Stimulated activated CD4-positive, alpha-beta T cell treated with anti-CD3 and anti-CD28 coated beads, Interleukin-1b, Interleukin-23, amount 100 ng/mL, for 1 hour (primary cell): ENCODE data around the gene PDZK1IP1.
"Not testable (repeated sequence)": the region's sequence is repeated elsewhere in the genome, so short reads cannot be mapped to it uniquely, and the experiment has no call there.

Source experiments
- DNase-seq, 2 donors: peaks; one replicate each; pipeline ENCODE4 v3.0.0-alpha.2; 2020; ENCODE audit warnings: low read depth in 2 of 2

PDZK1IP1 gene

DNA sequence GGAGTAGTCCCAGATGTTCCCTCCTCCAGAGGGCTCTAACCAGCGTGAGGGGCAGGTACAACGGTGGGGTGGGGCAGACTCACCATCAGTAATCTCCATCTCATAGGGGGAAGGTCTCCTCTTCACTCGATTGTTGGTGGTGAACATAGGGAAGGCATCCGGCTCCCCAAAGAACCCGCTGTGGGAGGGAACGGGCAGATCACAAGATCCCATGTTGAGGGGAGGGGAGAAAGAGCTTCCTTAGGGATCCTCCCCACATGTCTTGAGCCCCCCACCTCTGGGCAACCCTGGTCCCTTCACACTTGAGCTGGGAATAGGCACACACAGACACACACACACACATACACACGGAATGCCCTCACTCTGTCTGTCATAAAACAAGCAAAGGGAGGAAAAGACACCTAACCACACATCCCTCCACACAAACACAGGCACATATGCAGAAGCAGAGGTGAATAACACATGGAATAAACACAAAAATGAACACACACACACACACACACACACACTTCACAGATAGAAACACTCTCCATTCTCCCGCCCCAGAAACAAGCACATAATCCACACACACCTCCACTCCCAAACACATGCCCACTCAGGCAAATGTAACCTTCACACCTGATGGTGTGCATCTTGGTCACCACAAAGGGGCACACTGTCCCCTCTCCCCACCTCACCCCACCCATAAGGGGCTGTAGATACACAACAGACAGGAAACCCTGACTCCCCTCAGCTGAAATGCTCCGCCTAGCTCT is 34.3 kb upstream of the PDZK1IP1 start:
- no peak for DNase-seq

DNA sequence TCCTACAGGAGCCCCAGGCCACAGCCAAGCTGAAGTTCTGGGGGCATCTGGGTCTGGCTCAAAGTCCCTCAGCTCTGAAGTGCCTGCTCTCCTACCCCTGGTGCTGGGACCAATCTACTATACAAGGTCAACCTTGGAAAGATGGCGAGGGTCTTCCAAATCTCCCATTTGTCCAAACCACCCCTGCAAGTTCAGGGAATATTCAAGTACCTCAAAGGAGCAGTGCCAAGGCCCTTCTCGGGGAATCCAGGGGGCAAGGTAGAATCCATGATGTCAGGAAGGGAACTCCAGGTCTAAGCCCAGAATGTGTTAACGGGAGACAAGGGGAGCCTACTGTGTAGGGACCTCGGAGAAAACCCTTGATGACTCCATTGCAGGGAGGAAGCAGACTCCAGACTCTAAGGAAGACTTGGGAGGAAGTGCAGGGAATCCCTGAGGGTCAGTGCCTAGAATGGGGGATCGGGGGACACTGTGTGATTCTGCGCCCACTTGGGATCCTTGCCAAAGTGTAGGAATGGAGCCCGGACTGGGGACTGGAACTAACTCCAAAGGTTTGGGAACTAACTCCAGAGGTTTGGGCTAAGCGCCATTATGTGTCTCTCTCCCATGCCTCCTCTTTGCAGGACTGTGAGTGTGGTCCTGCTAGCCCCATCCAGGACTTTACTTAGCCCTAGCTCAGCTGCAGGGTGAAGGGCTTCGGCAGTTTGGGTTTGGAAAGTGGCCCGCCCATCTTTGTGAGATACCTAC is 33.5 kb upstream of the PDZK1IP1 start:
- no peak for DNase-seq

DNA sequence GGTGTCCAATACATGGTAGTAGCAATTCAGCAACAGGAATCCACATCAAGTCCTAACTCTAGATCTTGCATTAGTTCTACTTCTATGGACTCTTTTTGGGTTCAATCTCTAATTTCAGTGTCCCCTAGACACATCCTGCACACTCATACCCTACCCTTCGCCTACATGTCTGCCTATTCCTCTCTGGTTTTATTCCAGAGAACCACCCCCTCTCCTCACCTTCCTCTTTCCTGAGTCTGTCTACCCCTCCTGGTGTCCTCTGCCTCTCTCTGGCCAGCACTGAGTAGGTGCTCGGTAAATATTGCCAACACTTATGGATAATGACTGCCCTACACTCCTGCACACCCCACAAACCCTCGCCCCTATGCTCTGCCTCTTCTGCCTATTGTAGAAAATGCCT is 32.6 kb upstream of the PDZK1IP1 start:
- no peak for DNase-seq

DNA sequence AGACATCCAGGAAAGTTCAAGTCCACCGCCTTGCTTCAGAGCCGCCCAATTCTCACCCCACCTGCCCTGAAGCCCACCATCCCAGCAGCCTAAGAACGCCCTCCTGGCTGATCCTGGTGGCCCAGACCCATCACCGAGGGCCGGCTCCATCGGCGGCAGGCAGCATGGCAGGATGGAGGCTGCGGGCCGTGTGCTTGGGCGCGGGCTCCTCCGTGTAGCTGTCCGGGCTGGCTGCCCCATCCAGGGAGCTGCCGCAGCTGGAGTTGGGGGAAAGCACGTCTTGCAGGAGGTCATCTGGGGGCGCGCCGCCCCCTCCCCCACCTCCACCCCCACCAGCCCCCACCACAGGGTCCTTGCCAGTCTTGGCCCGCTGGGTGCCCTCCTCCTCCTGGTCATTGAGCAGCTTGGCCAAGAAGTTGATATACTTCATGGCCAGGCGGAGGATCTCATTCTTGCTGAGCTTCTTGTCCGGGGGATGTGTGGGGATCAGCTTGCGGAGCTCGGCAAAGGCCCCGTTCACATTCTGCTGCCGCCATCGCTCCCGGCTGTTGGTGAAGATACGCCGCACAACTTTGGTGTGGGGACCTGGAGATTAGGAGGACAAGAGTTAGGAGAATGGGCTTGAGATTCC is 29.9 kb upstream of the PDZK1IP1 start:
- DNase-seq = no peak

DNA sequence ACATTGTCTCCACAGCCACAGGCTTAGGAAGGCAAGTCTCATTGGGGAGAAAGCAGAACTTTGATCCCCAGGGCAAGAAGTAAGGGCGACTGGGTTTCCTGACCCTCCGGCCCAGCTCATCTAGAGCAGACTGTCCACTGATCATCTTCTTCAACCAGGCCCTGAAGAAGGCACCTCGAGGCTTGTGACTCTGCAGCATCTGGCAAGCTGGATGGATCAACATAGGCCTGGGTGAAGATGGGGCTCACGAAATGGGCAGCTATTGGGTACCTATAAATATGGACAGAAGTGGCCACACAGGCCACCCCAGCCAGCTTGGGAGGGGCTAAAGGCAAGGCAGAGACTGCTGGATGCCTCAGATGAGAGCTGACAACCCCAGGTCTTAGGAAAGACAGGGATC is 29.2 kb upstream of the PDZK1IP1 start:
- no peak for DNase-seq

DNA sequence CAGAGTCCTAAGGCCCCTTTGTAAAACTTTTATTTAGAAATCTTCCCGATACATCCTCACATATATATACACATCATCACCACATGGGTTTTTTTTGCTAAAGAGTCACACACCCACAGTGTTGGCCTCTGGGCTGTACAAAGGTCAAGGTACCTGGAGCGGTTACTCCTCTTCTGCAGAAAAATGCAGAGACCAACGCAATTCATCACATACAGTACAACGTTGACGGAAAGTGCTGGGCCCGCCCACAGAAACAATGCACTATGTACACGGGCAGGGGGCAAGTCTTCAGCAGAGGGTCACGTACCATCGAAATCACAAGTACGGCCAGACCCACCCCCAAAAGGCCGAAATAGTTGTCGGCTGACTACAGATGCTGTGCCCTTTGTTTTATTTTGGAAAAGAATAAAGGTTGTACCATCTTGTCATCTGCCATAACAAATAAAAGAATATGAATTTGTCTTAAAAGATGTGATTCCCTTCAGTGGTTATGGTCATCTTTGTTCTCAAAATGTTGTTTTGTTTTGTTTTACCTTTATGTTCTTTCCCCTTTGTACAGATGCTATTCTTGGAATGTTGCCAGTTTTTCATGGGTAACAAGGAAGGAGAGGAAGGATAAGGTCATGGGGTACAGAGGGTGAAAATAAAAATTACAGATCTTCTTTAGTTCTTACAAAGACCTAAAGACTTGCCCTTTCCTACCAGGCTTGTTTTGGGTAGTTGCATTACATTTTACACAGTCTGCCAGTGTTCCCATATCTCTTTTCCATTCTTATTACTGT is 26.6 kb upstream of the PDZK1IP1 start:
- DNase-seq = no peak

DNA sequence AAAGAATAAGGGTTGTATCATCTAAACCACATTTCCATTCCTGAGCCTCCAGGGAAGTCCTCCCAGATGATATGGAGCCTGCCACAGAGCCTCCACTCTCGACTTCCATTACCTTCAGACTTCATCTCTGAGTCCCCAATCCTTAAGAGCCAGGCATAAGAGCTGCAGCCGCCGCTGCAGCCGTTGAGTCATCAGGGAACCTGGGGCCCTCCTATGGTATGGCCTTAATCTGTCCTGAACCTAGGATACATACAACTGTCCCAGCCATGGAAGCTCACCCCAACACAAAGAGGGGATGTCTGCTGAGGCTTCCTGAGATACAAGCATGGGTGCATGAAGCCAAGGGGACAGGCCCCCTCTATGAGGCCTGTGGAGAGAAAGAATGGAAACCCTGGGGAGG is 25.9 kb upstream of the PDZK1IP1 start:
- no peak for DNase-seq

DNA sequence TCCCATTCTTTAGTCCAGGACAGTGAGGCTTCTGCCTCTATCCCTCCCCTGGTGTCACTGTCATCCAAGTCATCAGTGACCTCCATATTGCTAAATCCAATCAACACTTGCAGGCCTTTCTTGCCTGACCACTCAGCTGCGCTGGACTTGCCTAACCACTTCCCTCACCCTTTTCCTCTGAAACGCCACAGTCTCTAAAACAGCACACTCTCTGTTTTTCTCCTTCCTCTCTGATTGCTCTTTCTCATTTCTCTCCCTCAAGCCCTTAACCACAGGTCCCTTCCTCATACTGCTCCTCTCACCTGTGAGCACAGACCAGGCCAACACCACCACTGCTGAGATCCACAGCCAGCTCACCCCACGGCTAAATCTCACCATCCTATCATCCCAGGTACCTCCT is 24.7 kb upstream of the PDZK1IP1 start:
- DNase-seq = no peak

DNA sequence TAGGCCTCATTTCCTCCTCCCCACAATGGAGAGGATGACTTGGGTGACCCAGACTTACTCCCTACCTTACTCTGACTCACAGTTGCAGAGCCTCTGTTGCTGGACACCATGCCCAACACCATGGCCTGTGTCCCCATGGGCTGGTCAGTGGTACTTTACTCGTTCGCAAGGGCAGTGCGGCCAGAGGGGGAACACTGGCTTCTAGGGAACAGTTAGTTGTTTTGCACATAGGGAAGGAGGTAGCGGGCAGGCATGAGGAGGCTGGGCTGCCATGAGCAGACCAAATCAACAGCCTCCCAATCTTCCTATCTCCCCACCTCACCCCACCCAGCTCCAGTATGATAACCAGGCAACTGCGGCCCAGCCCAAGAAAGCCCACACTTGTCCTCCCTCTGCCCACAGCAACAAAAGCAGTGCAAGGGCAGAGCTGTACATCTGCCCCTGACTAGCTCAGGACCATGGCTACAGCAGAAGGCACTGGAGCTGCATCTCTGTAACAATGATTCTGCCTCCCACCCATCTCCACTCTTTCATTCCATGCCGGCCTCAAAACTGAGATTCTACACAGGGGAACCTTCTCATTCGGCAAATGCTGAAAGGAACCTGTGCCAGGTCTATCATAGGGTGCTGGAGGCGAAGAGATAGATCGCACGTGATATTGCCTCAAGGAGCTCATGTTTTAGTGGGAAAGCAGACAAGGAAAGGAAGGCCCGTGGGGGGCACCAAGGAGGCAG is 23.6 kb upstream of the PDZK1IP1 start:
- DNase-seq = no peak

DNA sequence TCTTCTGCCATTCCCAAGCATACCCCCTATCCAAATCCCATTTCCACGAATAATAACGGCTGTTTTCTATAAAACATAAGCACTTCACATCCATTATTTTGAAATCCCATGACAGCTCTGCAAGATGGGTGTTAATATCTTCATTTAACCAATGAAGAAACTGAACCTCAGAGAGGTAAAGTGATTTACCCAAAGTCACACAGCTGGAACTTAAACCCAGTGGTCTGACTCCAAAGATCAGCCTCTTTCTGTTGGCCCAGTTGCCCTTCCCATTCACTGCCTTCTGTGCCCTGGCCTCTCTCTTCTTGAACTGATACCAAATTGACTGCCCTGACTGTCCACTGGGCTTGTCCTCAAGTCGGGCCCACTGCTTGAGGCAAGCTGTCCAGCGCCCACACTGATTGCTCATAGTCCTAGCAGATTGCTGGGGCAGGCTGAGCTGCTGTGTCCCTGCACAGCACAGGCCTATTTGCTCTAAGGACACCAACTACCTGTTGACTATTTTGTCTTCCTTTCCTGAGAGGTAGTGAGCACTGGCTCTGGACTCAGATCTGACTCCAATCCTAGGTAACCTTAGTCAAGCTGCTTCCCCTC is 22.9 kb upstream of the PDZK1IP1 start:
- no peak for DNase-seq

DNA sequence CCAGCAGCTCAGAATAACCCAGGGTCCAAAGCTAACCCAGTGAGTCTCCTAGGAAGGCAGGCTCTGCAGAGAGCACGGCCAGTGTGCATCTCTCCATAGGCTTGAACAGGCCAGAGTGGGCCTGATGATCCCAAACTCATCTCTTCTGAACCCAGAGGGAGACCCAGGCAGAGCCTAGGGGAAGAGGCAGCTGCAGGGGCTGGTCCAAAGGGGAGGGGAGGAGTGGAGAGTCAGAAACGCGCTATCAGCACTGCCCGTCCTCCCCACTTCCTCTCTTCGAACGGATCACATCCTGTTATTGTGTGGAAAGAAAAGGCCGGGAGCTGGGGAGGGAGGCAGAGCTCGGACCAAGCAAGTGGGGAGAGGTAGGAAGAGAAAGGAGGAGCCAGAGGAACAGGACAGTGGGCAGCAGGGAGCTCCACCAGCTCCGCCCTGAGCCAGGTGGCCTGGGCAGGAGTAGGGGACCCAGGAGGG is 22.0 kb upstream of the PDZK1IP1 start:
- DNase-seq = no peak

DNA sequence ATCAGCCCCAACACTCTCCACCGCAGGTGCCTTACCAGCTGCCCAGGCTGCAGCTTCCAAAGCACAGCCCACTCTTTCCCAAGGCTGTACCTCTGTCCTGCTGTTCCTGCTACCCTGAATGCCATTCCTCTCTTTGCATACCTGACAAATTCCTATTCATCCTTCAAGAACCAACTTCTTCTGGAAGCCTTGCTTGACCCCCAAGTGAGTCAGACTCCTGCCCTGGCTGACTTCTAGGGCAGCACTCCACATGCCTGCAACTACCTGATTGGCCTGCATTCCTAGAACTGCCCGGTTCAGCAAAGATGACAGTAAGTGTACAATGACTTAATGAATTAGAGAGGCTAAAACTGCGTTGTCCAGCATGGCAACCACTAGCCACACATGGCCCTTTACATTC is 20.8 kb upstream of the PDZK1IP1 start:
- no peak for DNase-seq

DNA sequence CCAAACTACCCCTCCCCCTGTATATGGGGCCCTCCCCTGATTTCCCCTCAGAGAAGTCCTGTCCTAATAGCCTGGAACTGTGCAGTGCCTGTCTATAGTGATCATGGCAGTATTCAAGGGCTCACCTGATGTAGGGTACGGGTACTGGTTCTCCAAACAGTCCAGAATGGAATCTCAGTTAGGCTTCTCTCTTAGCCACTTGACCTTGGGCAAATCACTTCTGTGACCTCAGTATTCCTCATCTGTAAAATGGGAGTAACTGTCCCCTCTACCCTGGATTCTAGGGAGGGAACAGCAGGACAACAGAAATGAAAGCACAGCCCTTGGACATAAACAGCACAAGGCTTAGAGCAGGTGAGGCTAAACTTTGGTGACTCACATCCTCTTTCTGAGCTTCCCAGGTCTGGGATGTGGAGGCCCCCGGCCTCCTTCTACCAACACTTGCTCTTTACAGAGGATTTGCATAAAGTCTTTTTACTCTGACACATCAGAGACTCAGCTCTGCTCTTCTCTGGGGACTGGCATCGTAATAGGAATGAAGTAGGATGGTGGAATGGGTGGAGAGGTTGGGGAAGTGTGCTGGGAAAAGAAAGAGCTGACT is 20.0 kb upstream of the PDZK1IP1 start:
- no peak for DNase-seq

DNA sequence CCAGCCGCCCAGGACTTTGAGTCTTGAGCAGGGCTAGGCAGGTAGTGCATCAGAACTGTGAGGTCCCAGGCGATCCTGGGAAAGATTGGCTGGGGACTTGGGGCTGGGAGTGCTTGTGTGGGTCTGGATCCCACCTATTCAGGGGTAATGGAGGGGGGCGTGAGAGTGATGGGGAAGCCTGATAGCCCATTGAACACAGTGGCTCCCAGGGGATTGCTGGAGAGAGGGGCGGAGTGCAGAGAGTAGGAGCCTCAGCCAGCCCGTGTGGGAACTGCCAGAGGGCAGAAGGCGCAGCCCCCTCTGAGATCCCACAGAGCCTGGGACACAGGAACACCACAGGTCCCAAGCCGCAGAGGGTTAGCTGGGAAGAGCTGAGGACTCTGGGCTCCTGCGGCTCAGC is 19.3 kb upstream of the PDZK1IP1 start:
- DNase-seq = no peak

DNA sequence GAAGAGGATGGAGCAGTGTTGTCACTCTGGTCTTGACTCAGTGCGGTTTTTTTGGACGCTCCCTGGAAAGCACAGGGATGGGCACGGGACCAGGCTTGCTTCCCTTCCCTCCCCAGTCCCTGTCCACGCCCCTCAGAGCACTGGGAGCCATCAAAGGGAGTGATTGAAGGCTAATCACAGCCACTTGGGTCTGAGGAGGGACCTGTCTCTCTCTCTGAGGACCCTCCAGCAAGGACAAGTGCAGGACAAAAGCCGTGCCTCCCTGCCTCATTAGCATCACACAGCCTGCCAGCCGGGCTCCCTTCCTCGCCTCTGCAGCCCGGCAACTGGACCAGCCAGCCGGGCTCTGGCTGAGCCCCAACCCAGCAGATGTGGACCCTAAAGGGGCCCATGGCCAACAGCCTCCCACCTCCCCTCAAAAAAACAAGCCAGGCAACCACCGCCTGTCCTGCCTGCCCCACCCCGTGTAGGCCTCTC is 18.6 kb upstream of the PDZK1IP1 start:
- DNase-seq = no peak

DNA sequence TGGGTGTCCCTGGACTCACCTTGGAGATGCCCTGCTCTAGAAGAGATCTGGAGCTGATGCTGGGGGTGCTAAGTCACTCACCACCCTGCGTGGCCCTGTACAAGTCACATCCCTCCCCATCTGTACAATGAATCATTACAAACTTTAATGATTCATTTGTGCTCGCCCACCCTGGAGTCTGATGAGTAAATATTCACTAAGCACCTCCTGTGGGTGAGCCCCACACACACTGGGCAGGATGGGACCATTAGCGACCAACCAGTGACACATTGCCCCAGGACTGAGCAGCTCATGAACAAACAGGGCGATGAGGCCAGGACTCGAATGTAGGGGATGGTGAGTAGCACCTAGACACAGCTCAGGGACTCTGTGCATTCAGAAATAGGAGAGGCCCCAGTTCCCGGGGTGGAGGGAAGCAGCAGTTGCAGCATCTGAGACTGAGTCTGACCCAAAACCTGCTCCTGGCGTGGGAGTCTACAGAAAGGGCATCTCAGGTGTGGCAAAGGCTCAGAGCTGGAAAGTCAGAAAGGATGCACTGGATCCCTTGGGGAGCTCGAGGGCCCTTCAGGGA is 18.1 kb upstream of the PDZK1IP1 start:
- no peak for DNase-seq

DNA sequence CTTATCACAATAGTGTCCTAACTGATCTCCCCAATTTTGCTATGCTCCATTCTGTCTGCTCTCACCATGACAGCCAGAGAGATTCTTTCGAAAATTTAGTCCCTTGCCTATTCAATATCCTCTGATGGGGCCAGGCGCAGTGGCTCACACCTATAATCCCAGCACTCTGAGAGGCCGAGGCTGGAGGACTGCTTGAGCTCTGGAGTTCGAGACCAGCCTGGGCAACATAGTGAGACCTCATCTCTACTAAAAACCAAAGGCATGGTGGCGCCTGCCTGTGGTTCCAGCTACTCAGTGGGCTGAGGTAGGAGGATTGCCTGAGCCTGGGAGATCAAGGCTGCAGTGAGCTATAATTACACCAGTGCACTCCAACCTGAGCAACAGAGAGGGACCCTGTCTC is 16.1 kb upstream of the PDZK1IP1 start:
- DNase-seq = no peak

DNA sequence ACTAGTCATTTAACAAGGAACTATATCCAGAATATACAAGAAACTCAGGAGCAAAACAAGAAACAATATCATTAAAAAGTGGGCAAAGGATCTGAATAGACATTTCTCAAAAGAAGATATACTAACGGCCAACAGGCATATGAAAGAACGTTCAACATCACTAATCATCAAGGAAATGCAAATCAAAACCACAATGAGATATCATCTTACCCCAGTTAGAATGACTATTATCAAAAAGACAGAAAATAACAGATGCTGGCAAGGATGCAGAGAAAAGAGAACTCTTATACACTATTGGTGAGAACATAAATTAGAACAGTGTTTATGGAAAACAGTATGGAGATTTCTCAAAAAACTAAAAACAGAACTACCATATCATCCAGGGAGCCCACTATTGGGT is 13.7 kb upstream of the PDZK1IP1 start:
- not testable (repeated sequence) for DNase-seq

DNA sequence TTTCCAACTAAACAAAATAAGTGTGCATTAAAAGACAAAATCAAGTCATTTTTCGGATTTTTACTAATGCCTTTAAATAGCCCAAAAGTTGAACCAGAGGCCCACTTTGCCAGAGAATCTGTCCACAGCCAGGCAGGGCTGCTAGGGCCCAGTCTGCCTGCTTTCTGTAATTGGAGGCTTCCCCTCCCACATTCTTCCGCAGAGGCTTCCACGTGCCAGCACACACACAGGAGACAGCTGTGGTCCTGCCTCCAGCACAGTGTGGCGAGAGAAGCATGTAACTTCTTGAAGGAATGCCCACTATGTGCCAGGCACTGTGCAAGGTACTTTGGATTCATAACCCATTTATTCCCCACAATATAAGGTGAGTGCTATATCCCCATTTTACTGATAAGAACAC is 11.3 kb upstream of the PDZK1IP1 start:
- DNase-seq = no peak

DNA sequence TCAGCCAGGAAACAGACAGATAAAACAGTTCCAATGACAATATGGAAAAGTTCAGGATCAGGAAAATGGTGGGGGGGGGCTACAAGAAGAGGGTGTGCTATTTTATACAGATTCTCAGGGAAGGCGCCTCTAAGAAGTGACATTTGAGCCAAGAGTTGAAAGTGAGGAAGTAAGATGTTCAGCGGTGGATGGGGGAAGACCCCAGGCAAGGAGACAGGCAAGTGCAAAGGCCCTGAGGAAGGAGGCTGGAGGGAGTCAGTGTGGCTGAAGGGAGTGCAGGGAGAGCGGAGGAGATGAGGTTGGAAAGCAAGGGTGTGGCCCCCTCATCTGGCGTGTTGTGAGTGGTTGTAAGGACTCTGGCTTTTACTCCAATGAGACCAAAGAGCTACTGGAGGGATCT is 8.4 kb upstream of the PDZK1IP1 start:
- DNase-seq = no peak
